HUES64 (cell line): ENCODE measurements around the gene C14orf132.

Experiments used
- H3K27ac ChIP-seq: 2 replicates; pipeline ENCODE4 v1.7.0; 2013; ENCODE audit warnings: low read depth, low read length, inconsistent platforms
- H3K27me3 ChIP-seq: 2 replicates; pipeline ENCODE4 v1.6.1; 2013; ENCODE audit warnings: mild to moderate bottlenecking, low read length; ENCODE audit not compliant: insufficient read depth
- H3K36me3 ChIP-seq: 2 replicates; pipeline ENCODE4 v1.6.1; 2013; ENCODE audit warnings: mild to moderate bottlenecking, low read length; ENCODE audit not compliant: insufficient read depth
- H3K4me1 ChIP-seq: 2 replicates; pipeline ENCODE4 v1.6.1; 2013; ENCODE audit warnings: mild to moderate bottlenecking, low read length, moderate library complexity; ENCODE audit not compliant: insufficient read depth
- H3K4me3 ChIP-seq: 2 replicates; pipeline ENCODE4 v1.5.1; 2013; ENCODE audit warnings: mild to moderate bottlenecking, low read length, moderate library complexity
- H3K9ac ChIP-seq: 2 replicates; pipeline ENCODE4 v1.6.1; 2013; ENCODE audit warnings: mild to moderate bottlenecking, low read depth, low read length
- H3K9me3 ChIP-seq: 2 replicates; pipeline ENCODE4 v1.6.1; 2013; ENCODE audit warnings: low read depth, low read length; ENCODE audit not compliant: insufficient read depth
- WGBS: fragments of 150-250, 120-280 bp; methylation state at CpG from one replicate; pipeline ENCODE4 v1.1.7; 2013; ENCODE audit warnings: missing lambda C conversion rate; 5-methylcytosine and 5-hydroxymethylcytosine counted together

C14orf132 gene

GRCh38 chr14:96053600-96054381, 14.6 kb downstream of the C14orf132 start:
- Histone ChIP-seq H3K9ac (no peak overlapping the region), H3K27ac (no peak overlapping the region), H3K4me3 (no peak overlapping the region), H3K9me3 (no peaks in the 10 kb centered on the region), H3K4me1 (0 out of 2 replicates have a peak, but pooled peaks cover 6% of the 10 kb centered on the region), H3K36me3 (no peaks in the 10 kb centered on the region), H3K27me3 (no peaks in the 10 kb centered on the region)
- WGBS: 90% methylated on average over 13 of the region's 13 CpGs

- no peak overlapping the region for H3K9ac ChIP-seq
- H3K36me3 ChIP-seq: no peaks in the 10 kb centered on the region
- H3K4me1 ChIP-seq: 0 out of 2 replicates have a peak, but pooled peaks cover 6% of the 10 kb centered on the region
- no peaks in the 10 kb centered on the region for H3K27me3 ChIP-seq
- 83% methylated on average over 2 of the region's 2 CpGs for WGBS
- H3K9me3 ChIP-seq: no peaks in the 10 kb centered on the region
- no peak overlapping the region for H3K4me3 ChIP-seq
- no peak overlapping the region for H3K27ac ChIP-seq
Measured at GRCh38 chr14:96054661-96055060, 15.5 kb downstream of the C14orf132 start.

- Histone ChIP-seq H3K27ac (no peak overlapping the region), H3K36me3 (no peaks in the 10 kb centered on the region), H3K9me3 (no peaks in the 10 kb centered on the region), H3K4me3 (no peak overlapping the region), H3K4me1 (0 out of 2 replicates have a peak, but pooled peaks cover 6% of the 10 kb centered on the region), H3K9ac (no peak overlapping the region), H3K27me3 (no peaks in the 10 kb centered on the region)
- 96% methylated on average over 12 of the region's 12 CpGs for WGBS
Measured at GRCh38 chr14:96055065-96055752, 16.0 kb downstream of the C14orf132 start.

- no peak overlapping the region for H3K9ac ChIP-seq
- 83% methylated on average over 10 of the region's 10 CpGs for WGBS
- H3K4me1 ChIP-seq: 0 out of 2 replicates have a peak, but pooled peaks cover 6% of the 10 kb centered on the region
- no peak overlapping the region for H3K4me3 ChIP-seq
- no peak overlapping the region for H3K27ac ChIP-seq
- no peaks in the 10 kb centered on the region for H3K27me3 ChIP-seq
- H3K36me3 ChIP-seq: no peaks in the 10 kb centered on the region
- H3K9me3 ChIP-seq: no peaks in the 10 kb centered on the region
Measured at GRCh38 chr14:96055753-96056508, 16.8 kb downstream of the C14orf132 start.

- 0 out of 2 replicates have a peak, but pooled peaks cover 6% of the 10 kb centered on the region for H3K4me1 ChIP-seq
- no peak overlapping the region for H3K4me3 ChIP-seq
- WGBS: 84% methylated on average over 7 of the region's 7 CpGs
- H3K9ac ChIP-seq: no peak overlapping the region
- H3K27me3 ChIP-seq: no peaks in the 10 kb centered on the region
- no peak overlapping the region for H3K27ac ChIP-seq
- no peaks in the 10 kb centered on the region for H3K9me3 ChIP-seq
- no peaks in the 10 kb centered on the region for H3K36me3 ChIP-seq
Measured at GRCh38 chr14:96056509-96057422, 17.6 kb downstream of the C14orf132 start.

GRCh38 chr14:96057738-96058137, 18.6 kb downstream of the C14orf132 start:
- H3K36me3 ChIP-seq: no peaks in the 10 kb centered on the region
- H3K27ac ChIP-seq: no peak overlapping the region
- H3K4me1 ChIP-seq: 0 out of 2 replicates have a peak, but pooled peaks cover 6% of the 10 kb centered on the region
- no peaks in the 10 kb centered on the region for H3K27me3 ChIP-seq
- no peak overlapping the region for H3K9ac ChIP-seq
- WGBS: 92% methylated on average over 9 of the region's 9 CpGs
- no peak overlapping the region for H3K4me3 ChIP-seq
- no peaks in the 10 kb centered on the region for H3K9me3 ChIP-seq

- H3K27me3 ChIP-seq: no peaks in the 10 kb centered on the region
- H3K4me1 ChIP-seq: 0 out of 2 replicates have a peak, but pooled peaks cover 6% of the 10 kb centered on the region
- no peak overlapping the region for H3K9ac ChIP-seq
- H3K4me3 ChIP-seq: no peak overlapping the region
- H3K36me3 ChIP-seq: no peaks in the 10 kb centered on the region
- H3K27ac ChIP-seq: no peak overlapping the region
- 87% methylated on average over 5 of the region's 5 CpGs for WGBS
- no peaks in the 10 kb centered on the region for H3K9me3 ChIP-seq
Measured at GRCh38 chr14:96058576-96059200, 19.5 kb downstream of the C14orf132 start.

- no peaks in the 10 kb centered on the region for H3K36me3 ChIP-seq
- H3K4me1 ChIP-seq: 0 out of 2 replicates have a peak, but pooled peaks cover 6% of the 10 kb centered on the region
- 90% methylated on average over 3 of the region's 3 CpGs for WGBS
- H3K27me3 ChIP-seq: no peaks in the 10 kb centered on the region
- H3K27ac ChIP-seq: no peak overlapping the region
- H3K4me3 ChIP-seq: no peak overlapping the region
- H3K9ac ChIP-seq: no peak overlapping the region
- no peaks in the 10 kb centered on the region for H3K9me3 ChIP-seq
Measured at GRCh38 chr14:96059519-96060135, 20.5 kb downstream of the C14orf132 start.

GRCh38 chr14:96060186-96060933, 21.2 kb downstream of the C14orf132 start:
- Histone ChIP-seq H3K4me1 (0 out of 2 replicates have a peak, but pooled peaks cover 6% of the 10 kb centered on the region), H3K4me3 (no peak overlapping the region), H3K27me3 (no peaks in the 10 kb centered on the region), H3K27ac (no peak overlapping the region), H3K9ac (no peak overlapping the region), H3K36me3 (no peaks in the 10 kb centered on the region), H3K9me3 (no peaks in the 10 kb centered on the region)
- WGBS: 94% methylated on average over 7 of the region's 7 CpGs
